K562 (cell line): ENCODE results near the gene RASSF3. TPM values are rescaled to one million over a fixed set of nuclear protein-coding genes. Genes with fewer than 3 reads are reported as not detected.
"Not testable (repeated sequence)": the region's sequence is repeated elsewhere in the genome, so short reads cannot be mapped to it uniquely, and the experiment has no call there.

ENCODE experiments used
- ATAC-seq: fragments of 200-7000 bp; cut with Tn5 transposase; 3 replicates; pipeline ENCODE4 v1.9.1; 2020; ENCODE audit warnings: moderate library complexity
- BruUV-seq: library from RNA; stranded (reverse); fragments of 400-500 nt; replicated peaks from 2 replicates; lab custom pipeline; 2021; lab: Mats Ljungman, UMichigan
- CTCF ChIA-PET: fragments of 300-600 bp; formaldehyde crosslinking; extraction: SDS; loops from one replicate; lab custom pipeline; 2021; ENCODE audit warnings: low intra/inter-chr PET ratio; lab: Yijun Ruan, JAX
- POLR2A ChIA-PET: fragments of 300-600, 350-650 bp; sonication (Branson Sonifier 250); formaldehyde crosslinking; extraction: SDS; loops from one replicate; lab custom pipeline; 2021; ENCODE audit warnings: antibody characterized with exemption, inconsistent platforms; lab: Yijun Ruan, JAX
- DNase-seq, 4 experiments: peaks; one replicate each; pipeline versions ENCODE4 v3.0.0 to v3.0.0-alpha.2; 2011 to 2018; ENCODE audit warnings: low spot score in 3 of 4, mixed read lengths in 3 of 4; ENCODE audit errors: extremely low read depth in 1 of 4
- FAIRE-seq: peaks from 2 replicates; lab custom pipeline; 2011; peaks lifted over from hg19 to GRCh38; lab: Jason Lieb, UNC
- H2AFZ ChIP-seq: 2 replicates; pipeline ENCODE4 v1.6.0; 2011; ENCODE audit warnings: low read depth, low read length, control low read depth, inconsistent platforms
- H3K27ac ChIP-seq: fragments of 200-600 bp; 3 replicates; pipeline ENCODE4 v1.8.0; 2011; ENCODE audit warnings: low read depth, mild to moderate bottlenecking, control low read depth, inconsistent platforms, low read length, moderate library complexity, mixed read lengths; ENCODE audit errors: extremely low read depth
- H3K27me3 ChIP-seq, 2 experiments: fragments of 300-600 bp in 1 of 2; 2 replicates in 1 of 2; 3 replicates in 1 of 2; pipeline versions ENCODE4 v1.6.0 to v1.8.0; 2011; ENCODE audit warnings: inconsistent platforms in 2 of 2, low read length in 2 of 2, mild to moderate bottlenecking in 1 of 2, mixed read lengths in 1 of 2, moderate library complexity in 1 of 2; ENCODE audit not compliant: control insufficient read depth in 2 of 2, insufficient read depth in 2 of 2
- H3K36me3 ChIP-seq: fragments of 300-600 bp; 3 replicates; pipeline ENCODE4 v1.8.0; 2011; ENCODE audit warnings: mild to moderate bottlenecking, low read length, inconsistent platforms; ENCODE audit not compliant: control insufficient read depth, insufficient read depth
- H3K4me1 ChIP-seq, 2 experiments: fragments of 200-600 bp in 1 of 2; replicated peaks in 1 of 2; 2 replicates in 1 of 2; 3 replicates in 1 of 2; pipeline versions ENCODE4 v1.5.1 to v1.8.0; 2011; ENCODE audit warnings: inconsistent platforms in 2 of 2, low read length in 2 of 2, mild to moderate bottlenecking in 1 of 2, mixed read lengths in 1 of 2, moderate library complexity in 1 of 2; ENCODE audit not compliant: control insufficient read depth in 2 of 2, insufficient read depth in 2 of 2
- H3K4me2 ChIP-seq: 2 replicates; pipeline ENCODE4 v1.6.1; 2011; ENCODE audit warnings: low read length, control low read depth, inconsistent platforms, mixed read lengths; ENCODE audit not compliant: insufficient read depth
- H3K4me3 ChIP-seq: fragments of 200-600 bp; sonication (generic), shearing (Covaris generic); 2 replicates; pipeline ENCODE4 v1.5.1; 2016; ENCODE audit warnings: control low read depth, inconsistent platforms
- H3K79me2 ChIP-seq: fragments of 200-600 bp; 3 replicates; pipeline ENCODE4 v1.8.0; 2011; ENCODE audit warnings: low read length, inconsistent platforms; ENCODE audit not compliant: control insufficient read depth, insufficient read depth
- H3K9ac ChIP-seq, 2 experiments: 2 replicates each; pipeline versions ENCODE4 v1.6.0 to v1.6.1; 2011; ENCODE audit warnings: low read depth in 2 of 2, low read length in 2 of 2, control low read depth in 1 of 2, inconsistent platforms in 1 of 2, mild to moderate bottlenecking in 1 of 2, mixed read lengths in 1 of 2; ENCODE audit not compliant: insufficient read depth in 1 of 2
- H3K9me1 ChIP-seq: one replicate; pipeline ENCODE4 v1.6.0; 2011; ENCODE audit warnings: inconsistent platforms, mild to moderate bottlenecking, low read length, moderate library complexity; ENCODE audit not compliant: control insufficient read depth, insufficient read depth
- H3K9me3 ChIP-seq: replicated peaks from 2 replicates; pipeline ENCODE4 v1.5.1; 2011; ENCODE audit warnings: low read depth, low read length, inconsistent platforms; ENCODE audit not compliant: control insufficient read depth, insufficient read depth
- H4K20me1 ChIP-seq: replicated peaks from 2 replicates; pipeline ENCODE4 v1.6.1; 2011; ENCODE audit warnings: low read length, inconsistent platforms, mixed read lengths; ENCODE audit not compliant: control insufficient read depth, insufficient read depth
- ARID4B ChIP-seq: sonication (generic); formaldehyde crosslinking; IDR thresholded peaks from 2 replicates; pipeline ENCODE4 v1.8.0; 2022; ENCODE audit warnings: mild to moderate bottlenecking, missing genetic modification reagents
- E2F3 ChIP-seq: fragments of 250-450 bp; sonication (Bioruptor Pico); IDR thresholded peaks from 2 replicates; pipeline ENCODE4 v1.4.0; 2020; ENCODE audit warnings: mild to moderate bottlenecking
- PKNOX1 ChIP-seq: fragments of 450-650 bp; IDR thresholded peaks from 2 replicates; pipeline ENCODE4 v1.6.1; 2016
- ZBTB5 ChIP-seq: fragments of 450-650 bp; IDR thresholded peaks from 2 replicates; pipeline ENCODE4 v1.6.1; 2017; ENCODE audit warnings: antibody characterized with exemption
- ZNF121 ChIP-seq: sonication (generic); formaldehyde crosslinking; conservative IDR thresholded peaks from 2 replicates; pipeline ENCODE4 v1.8.0; 2022; ENCODE audit warnings: missing genetic modification reagents
- WGBS: fragments of 100-300 bp; shearing (Covaris generic); methylation state at CpG from one replicate; pipeline ENCODE4 v1.1.6; 2016; ENCODE audit warnings: low coverage, mixed read lengths; ENCODE audit not compliant: insufficient coverage; ENCODE audit errors: missing lambda C conversion rate; 5-methylcytosine and 5-hydroxymethylcytosine counted together
- in situ Hi-C: fragments of 300-500 bp; cut with MboI; formaldehyde crosslinking; loops from 4 replicates; pipeline ENCODE4 v1.15.0; 2018; ENCODE audit warnings: inconsistent platforms, mixed read lengths
- intact Hi-C: fragments of 100-400 bp; cut with micrococcal nuclease; formaldehyde crosslinking; loops from 2 replicates; pipeline ENCODE4 v1.14.2; 2022
- polyA plus RNA-seq, 8 experiments: library from polyadenylated mRNA; depleted of rRNA in 4 of 8; stranded (reverse) in 5 of 8; unstranded in 3 of 8; fragments of >200 nt; fragmentation: Nextera tagmentation in 2 of 8; fragmentation: Illumina TruSeq in 1 of 8; extraction: Ambion mirVana in 2 of 8; extraction: Trizol in 1 of 8; gene quantifications; 2 replicates each; pipeline versions ENCODE4 v1.2.1 to v1.2.3, GENCODE V29; 2011 to 2014; ENCODE audit warnings: inconsistent platforms in 1 of 8, missing spikeins in 1 of 8
- total RNA-seq, 7 experiments: library from RNA; depleted of rRNA in 6 of 7; stranded (reverse); fragments of >200 nt in 6 of 7; fragmentation: Illumina TruSeq in 2 of 7; extraction: Trizol in 2 of 7; gene quantifications; 2 replicates each; pipeline versions ENCODE4 v1.2.1 to v1.2.3, GENCODE V29; 2011 to 2021; ENCODE audit warnings: low replicate concordance in 1 of 7

Gene RASSF3
- total and polyA plus RNA-seq, 9 of the 15 experiments (the other 6 are each of a cell fraction or from before 2014, with no cell fraction given) = 3.7 to 39.2 (median 20.2) TPM

- peak; percentile 56 for TF ChIP-seq ZNF121
- in situ Hi-C loops, H3K27me3 ChIP-seq, BruUV-seq, H4K20me1 ChIP-seq, H3K9me1 ChIP-seq, H2AFZ ChIP-seq, H3K4me2 ChIP-seq, H3K27ac ChIP-seq, H3K4me3 ChIP-seq, H3K9ac ChIP-seq, H3K9me3 ChIP-seq, DNase-seq, FAIRE-seq, CTCF ChIA-PET, ATAC-seq: not testable (repeated sequence)
- 88% methylated on average over 13 of the region's 19 CpGs for WGBS
- H3K4me1 ChIP-seq = peaks cover 13 to 15% of the 10 kb centered on the region in 2 experiments; a peak in 4 of 5 replicates
- POLR2A ChIA-PET = interaction anchor here (0.8 to 1.0 kb wide), 2 partner anchors 48 to 50 kb away, joined by 3 read pairs; no protein-coding TSS in a partner anchor
- H3K79me2 ChIP-seq = peaks cover 85% of the 10 kb centered on the region
- intact Hi-C loops = loop anchor here (5.0 to 10.0 kb wide), 2 partner anchors 83 to 1589 kb away; no protein-coding TSS in a partner anchor
- H3K36me3 ChIP-seq = peaks cover 48% of the 10 kb centered on the region; the same call in 1 of the 3 replicates
Measured at GRCh38 chr12:64613775-64614398, 3.6 kb downstream of the RASSF3 start.

GRCh38 chr12:64616201-64616600 lies 5.9 kb downstream of the RASSF3 start:
- 59% methylated on average over 3 of the region's 3 CpGs for WGBS
- TF ChIP-seq E2F3 (no peak), ZBTB5 (no peak), PKNOX1 (no peak), ARID4B (CRISPR knock-in tag) (no peak)
- Histone ChIP-seq H4K20me1 (no peaks in the 10 kb centered on the region), H3K79me2 (peaks cover 99% of the 10 kb centered on the region), H3K4me2 (no peak overlapping the region), H3K36me3 (peaks cover 48% of the 10 kb centered on the region; the same call in 1 of the 3 replicates), H3K27me3 (no peaks in the 10 kb centered on the region), H3K9me3 (no peaks in the 10 kb centered on the region; the same call in 1 of the 2 replicates), H3K9ac (no peak overlapping the region), H2AFZ (no peak overlapping the region), H3K27ac (peak overlapping the region; percentile 14; the same call in 1 of the 3 replicates), H3K4me3 (no peak overlapping the region), H3K4me1 (peaks cover 8 to 17% of the 10 kb centered on the region in 2 experiments), H3K9me1 (no peaks in the 10 kb centered on the region)
- ATAC-seq (no peak), DNase-seq (peak in 2 of 4 experiments; percentile 11 to 23), FAIRE-seq (no peak)
- no TSS peak for BruUV-seq
- in situ Hi-C loops (no loop called here), intact Hi-C loops (loop anchor here (10.0 kb wide), 1 partner anchor 1591 kb away; no protein-coding TSS in a partner anchor)
- POLR2A ChIA-PET = interaction anchor here (0.5 to 1.4 kb wide), 3 partner anchors 9 to 98 kb away, joined by 3 to 4 read pairs (median 3); no protein-coding TSS in a partner anchor
- CTCF ChIA-PET = no interaction called here
